HK-2 (cell line): ENCODE measurements around the gene GOLGA1.
"Not testable (repeated sequence)": the region's sequence is repeated elsewhere in the genome, so short reads cannot be mapped to it uniquely, and the experiment has no call there.

Experiments
- DNase-seq: peaks from one replicate; pipeline ENCODE4 v3.0.0-alpha.2; 2018; ENCODE audit not compliant: unreplicated experiment

The GOLGA1 gene

DNA sequence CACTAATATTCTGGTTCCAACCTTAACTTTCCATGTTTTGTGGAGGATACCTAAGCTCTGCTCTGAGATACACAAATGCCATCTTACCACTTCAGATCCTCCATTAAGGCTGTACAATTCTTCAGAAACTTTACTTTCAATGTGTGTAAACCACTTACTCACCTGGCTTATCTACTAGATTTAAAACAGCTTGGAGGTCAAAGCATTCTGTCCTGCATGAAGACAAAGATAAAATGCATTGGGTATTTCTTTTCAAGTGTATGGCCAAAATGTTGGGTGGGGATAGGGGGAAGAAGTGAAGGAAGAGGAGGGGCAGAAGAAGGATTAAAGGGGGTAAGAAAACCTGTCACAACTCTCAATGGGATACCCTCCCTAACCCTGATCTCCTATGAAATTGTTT lies 939 bp downstream of the GOLGA1 start:
- DNase-seq = no peak

DNA sequence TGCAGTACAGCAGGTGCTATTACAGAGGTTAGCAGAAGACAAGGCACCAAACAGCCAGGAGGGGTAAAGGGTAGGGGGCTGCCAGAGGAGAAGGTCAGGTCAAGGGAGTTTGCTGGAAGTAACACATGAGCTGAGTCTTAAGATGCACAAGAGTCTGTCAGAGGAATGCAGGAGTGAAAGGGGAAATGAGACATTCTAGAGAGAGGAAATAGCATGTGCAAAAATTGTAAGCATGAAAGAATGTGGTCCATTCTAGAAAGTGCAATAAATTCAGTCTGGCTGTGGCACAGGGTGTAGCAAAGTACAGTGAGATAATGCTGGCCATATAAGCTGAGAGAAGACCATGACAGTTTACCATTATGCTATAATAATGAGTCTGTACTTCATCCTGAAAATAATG lies 6.6 kb downstream of the GOLGA1 start:
- DNase-seq = no peak

DNA sequence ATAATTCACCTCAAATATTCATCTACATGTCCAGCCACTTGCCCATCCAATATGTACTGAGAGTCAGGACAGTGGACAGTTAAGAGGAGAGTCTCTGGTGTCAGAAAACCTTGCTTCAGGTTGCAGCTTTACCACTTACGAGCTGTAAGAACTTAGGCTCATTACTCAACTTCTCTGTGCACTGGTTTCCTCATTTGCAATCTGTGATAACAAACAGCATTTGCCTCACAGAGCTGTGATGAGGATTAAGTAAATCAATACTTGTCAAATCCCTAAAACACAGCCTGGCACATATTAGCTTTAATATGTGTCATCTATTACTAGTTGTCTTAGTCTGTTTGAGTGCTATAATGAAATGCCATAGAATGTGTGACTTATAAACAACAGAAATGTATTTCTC lies 8.6 kb downstream of the GOLGA1 start:
- DNase-seq = no peak

DNA sequence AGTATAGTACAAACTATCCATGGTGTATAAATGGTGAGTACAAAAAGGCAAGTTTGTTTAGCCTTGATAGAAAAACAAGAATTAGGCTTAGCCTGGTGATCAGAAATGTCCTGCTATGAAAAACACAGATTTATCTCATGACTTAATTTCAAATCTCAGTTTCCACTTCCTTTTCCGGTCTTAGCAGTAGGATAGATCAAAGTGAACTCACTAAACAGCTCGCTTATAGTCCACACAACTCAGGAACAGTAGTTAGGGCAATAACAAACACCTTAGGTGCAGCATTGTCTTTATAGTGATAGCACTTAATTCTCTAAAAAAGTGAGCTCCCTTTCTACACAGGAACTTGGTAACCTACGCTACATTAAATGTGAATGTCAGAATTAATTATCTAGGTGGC lies 11.4 kb downstream of the GOLGA1 start:
- no peak for DNase-seq

DNA sequence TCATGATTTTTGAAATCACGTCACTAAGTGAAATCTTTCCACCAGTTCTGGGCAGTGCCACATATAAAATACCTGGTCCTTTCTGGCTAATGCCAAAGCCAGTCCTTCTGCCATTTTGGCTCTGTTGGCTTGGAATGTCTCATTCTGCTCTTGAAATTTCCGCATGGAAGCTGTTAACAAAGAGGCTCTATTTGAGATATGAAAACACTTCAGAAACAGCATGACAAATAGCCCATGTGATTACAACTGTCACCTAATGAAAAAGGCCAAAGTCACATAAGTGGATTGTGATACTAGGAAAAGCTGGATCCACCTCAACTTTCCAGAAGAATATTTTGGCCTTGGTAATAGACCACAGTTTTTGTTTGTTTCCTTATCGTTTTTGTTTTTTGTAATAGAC lies 12.8 kb downstream of the GOLGA1 start:
- no peak for DNase-seq

DNA sequence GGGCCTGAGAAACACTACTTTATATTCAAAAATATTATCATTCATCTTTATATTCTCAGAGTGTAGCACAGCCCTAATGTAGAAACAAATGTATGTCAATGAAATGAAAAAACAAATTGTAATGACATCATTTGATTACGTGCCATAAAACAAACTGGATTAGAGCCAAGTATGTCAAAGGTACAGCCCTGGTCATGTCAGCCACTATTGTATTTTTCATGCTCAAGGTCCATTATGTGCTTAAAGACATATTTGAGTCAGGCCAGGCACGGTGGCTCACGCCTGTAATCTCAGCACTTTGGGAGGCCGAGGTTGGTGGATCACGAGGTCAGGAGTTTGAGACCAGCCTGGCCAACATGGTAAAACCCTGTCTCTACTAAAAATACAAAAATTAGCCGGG lies 20.5 kb downstream of the GOLGA1 start:
- not testable (repeated sequence) for DNase-seq

DNA sequence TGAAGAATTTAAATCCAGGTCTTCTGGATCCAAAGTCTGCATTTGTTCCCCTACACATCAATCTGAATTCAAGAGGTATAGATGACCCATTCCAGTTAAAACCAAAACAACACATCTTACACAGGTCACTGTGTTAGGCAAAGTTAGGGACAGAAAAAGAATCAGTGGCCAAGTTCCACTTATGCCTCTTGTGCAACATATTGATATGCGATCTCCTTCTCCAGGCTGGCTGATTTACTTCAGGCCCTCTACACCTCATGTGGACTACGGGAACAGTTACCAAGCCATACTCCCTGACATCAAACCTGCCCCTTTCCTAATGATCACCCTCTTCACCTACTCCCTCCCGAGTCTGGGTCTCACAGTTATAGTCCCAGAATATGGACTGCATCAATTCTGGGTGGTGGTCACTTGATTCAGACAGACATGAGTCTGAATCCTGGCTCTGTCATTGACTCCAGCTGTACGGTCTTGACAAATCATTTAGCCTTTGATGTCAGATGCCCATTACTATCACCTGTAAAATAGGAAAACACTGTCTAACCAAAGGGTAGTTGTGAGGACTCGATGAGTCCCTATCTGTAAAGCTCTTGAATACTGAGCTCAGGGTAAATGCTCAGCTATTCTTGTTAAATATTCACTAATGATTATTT lies 26.0 kb downstream of the GOLGA1 start:
- DNase-seq = no peak

DNA sequence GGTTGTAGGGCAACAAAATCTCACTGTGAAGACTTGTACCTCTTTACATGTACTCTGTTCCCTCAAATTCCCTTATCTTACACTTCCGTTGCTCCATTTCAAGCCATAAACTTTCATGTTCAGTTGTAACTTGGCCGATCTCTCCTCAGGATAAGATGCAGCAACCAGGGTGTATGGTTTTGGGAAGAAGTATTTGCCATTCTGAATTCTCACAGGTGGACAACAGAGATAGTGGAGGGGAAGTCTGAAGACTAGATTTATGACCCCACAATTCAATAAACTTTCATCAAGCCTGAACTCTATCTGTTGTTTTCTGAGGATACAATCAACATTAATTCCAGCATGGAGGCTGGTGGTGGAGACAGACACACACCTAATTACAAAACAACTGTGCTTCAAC lies 27.5 kb downstream of the GOLGA1 start:
- no peak for DNase-seq

DNA sequence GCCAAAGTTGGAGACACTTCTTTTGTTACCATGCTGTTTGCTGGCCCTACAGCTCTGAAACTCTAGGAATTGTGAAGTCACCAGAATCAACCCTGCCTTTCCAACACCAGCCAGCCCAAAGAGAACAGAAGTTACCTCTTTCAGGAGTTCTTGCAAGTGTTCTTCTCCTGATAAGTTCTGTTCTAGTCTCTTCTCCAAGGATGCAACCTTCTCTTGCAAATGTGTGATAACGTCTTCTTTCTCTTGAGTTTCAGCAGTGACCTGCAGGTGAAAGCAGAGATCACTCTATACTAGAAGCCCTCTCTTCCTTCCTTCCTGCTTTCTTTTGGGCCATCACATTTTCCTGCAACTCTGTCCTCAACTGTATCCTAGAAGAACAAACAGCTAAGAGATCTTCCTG lies 29.1 kb downstream of the GOLGA1 start:
- no peak for DNase-seq

DNA sequence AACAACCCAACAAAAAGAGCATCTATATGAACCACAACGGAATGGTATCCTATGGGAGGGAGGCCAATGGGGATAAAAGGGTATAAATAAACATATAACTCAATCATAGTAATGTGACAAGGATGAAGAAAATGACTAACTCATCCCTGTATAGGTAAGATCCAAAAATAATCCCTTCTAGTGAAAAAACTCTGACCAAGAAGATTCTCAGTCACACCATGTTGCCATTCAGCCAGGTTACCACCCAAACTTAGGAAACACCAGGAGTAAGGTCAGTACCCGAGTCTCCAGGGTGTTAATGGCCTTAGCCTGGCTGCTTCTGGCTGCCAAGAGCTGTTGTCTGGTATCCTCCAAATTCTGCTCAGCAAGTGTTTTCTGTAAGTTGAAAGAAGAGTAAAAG lies 32.8 kb downstream of the GOLGA1 start:
- no peak for DNase-seq

DNA sequence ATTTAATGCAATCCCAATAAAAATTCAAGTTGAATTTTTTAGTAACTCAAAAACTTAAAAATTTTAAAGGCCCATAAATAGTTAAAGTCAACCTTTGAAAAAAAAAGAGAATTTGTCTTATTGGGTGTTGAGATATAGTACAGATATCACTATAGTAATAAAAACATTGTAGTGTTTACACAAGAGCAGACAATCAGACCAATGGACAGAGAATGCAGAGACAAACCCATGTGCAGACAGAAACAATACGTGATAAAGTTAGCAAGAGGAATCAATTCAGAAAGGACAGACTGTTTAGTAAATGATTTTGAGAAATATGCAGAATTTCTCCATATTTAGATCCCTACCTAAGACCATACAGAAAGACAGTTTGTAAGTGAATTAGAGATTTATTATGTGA lies 33.9 kb downstream of the GOLGA1 start:
- no peak for DNase-seq

DNA sequence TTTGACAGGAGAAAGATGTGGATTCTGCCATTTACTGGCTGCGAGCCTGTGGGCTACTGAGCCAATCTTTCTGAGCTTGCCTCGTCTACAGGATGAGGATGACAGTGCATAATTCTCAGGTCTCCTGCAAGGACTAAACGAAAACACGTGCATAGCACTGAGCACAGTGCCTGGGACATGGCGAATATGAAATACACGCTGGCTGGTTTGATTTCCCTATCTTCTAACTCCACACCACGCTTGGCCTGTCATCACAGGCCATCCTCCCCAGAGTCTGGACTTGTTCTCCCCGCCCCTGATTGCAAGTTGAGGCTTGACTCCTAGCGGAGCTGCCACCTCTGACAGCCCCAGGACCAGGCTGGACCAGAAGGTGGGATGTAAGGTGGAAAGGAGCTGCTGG lies 41.0 kb downstream of the GOLGA1 start:
- no peak for DNase-seq

DNA sequence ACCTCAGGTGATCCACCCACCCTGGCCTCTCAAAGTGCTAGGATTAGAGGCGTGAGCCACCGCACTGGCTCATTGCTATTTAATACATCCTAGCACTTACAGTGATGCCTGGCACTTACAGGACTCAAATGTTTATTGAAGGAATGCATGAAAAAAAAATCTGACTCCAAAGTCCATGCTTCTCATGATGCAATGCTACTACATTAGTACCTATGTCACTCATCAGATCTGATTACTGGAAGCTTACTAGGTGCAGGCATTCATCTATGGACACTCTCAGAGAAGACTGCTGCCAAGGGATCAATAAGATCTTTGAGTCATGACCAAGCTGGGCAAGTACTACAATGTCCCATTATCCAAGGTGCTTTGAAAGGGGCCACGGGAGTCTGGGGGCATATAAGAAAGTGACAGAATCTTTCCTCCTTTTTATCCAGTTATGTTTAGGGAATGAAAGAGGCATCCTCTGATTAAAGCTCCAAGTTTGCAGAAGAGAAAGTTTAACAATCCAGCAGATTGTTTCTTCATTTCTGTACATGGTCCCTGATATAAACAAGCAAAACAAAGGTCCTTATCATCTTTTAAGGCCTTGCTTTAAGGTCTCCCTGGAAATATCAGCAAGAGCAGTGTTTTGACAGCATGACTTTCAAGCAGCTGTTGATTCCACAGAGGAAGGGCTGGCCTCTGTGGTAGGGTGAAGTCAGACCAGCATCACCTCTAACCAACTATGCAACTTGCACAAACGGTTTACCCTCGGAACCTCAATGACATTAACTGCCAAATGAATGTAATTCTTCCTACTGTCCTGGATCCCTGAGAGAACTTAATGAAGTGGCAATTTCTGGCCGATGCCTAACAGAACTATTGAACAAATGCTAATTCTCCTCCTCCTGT lies 43.1 kb downstream of the GOLGA1 start:
- DNase-seq = no peak

DNA sequence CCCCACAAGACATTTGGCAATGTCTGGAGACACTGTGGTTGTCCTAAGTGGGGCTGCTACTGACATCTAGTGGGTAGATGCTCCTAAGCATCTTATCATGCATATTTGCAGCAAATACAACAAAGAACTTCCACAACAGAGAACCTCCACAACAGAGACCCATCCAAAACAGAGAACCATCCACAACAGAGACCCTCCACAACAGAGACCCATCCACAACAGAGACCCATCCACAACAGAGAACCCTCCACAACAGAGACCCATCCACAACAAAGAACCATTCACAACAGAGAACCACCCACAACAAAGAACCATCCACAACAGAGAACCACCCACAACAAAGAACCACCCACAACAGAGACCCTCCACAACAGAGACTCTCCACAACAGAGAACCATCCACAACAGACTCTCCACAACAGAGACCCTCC lies 46.1 kb downstream of the GOLGA1 start:
- no peak for DNase-seq

DNA sequence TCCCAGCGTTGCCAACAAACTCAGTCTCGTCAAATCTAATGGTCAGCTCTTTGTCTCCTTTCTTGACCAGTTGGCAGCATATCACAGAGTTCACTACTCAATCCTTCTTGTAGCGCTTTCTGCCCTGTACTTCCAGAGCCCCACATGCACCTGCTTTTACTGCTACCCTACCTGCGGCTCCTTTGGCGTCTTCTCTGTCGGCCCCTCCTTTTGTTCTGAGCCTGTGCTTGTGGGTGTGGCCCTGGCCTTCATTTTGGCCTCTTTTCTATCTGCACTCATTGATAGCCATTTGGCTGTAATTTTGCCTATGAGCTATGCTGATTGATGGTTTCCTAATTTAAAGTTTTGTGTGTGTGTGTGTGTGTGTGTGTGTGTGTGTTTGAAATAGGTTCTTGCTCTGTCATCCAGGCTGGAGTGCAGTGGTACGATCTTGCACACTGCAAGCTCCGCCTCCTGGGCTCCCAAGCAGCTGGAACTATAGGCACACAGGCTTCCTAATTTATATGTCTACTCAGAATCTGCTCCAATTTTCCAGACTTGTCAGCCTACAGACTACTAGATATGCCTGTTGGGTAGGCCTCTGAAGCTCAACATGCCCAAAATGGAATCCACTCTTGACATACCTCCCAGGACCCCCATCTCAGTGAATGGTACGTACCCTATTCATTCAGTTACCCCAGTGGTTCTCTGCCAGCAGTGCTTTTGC lies 46.7 kb downstream of the GOLGA1 start:
- no peak for DNase-seq

DNA sequence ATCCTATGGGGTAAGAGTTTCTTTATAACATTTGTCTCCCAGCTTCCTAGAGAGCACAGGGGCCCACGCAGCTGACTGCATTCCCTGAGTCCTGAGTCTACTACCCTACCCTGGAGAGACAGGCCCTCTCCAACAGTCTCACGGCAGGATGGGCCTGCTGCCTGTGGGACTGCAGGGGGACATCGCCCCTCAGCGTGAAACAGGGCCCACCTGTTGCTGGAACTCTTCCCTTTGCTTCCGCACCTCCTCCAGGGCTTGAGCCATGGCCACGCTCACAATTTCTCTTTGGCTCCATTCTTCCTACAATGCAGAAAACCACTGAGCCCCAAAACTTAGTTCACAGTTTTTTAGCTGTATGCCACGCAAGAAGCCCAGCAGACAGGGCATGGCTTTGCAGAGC lies 50.7 kb downstream of the GOLGA1 start:
- DNase-seq = no peak

DNA sequence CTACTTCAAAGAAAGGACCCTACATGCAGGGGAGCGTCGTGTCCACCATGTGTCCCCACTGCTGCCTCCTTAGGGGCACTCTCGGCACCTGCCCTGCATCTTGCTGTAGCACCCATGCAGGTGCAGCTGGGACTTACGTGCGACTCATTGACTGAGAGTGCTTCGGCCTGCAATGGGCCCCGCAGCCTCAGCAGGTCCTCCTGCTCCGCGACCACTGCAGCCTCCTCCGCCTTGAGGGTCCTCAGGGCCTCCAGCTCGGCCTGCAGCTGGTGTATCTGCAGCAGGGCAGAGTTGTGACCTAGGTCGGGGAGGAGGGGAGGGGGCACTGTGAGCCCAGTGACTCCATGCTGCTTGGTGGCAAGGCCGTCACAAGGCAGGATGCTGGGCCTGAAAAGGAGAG lies 51.9 kb downstream of the GOLGA1 start:
- DNase-seq = no peak

DNA sequence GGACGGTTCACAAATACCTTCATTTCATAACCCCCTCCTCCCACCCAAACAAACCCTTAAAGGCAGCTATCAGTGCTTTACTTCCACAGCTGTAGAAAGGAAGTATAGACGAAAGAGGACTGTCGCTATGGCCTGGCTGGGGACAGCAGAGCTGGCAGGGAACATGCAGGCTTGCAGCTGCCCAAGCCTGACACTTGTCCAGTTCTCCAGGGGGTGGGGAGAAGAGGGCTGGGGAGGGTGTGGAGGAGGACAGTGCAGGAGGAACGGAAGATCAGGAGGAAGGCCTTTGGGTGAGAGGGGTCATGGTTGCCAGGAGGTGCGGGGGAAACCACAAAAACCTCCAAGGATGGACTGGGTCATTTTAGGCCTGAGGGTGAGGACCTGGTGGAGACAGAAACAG lies 53.1 kb downstream of the GOLGA1 start:
- DNase-seq = no peak

DNA sequence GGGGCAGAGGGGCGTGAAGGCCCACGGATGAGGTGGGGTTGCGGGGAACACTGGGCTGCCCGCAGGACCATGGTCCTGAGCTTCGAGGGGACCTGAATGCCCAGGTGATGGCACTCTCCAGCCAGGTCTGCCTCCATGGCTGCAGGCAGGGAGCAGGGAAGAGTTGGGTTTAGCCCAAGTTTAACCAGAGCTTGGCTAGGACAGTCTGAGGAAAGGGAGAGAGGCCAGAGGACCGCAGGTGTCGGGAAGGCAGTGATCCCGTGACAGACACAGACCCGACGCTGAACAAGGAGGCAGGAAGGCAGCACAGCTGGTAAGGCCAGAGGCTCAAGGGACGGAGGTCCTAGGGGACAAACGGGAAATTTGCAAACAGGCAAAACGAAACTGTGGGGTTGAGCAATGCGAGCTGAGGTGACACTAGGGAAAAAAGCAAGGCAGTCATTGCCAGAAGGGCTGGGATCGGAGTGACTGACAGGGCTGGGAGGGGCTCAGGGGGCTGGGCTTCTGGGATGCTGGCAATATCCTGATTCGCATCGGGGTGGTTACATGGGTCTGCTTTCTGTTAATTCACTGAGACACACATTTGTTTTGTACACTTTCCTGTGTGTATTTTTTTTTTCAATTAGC lies 53.9 kb downstream of the GOLGA1 start:
- DNase-seq = no peak

DNA sequence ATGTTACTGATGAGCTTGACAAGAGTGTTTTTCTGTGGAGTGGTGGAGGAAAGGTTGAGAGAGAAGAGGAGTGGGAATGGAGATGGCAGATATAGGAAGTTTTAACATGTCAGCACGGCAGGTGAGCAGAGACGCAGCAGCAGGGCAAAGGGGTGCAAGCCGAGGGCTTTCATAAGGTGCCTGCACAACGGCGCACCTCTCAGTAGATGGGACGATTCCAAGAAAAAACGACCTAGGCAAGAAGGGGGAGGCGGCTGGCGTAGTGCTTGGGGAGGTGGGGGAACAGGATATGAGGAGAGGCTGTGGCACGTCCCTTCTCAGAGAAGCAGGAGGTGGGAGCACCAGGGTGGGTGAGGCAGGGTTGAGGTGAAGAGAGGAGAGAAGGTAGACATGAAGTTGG lies 54.4 kb downstream of the GOLGA1 start:
- no peak for DNase-seq

DNA sequence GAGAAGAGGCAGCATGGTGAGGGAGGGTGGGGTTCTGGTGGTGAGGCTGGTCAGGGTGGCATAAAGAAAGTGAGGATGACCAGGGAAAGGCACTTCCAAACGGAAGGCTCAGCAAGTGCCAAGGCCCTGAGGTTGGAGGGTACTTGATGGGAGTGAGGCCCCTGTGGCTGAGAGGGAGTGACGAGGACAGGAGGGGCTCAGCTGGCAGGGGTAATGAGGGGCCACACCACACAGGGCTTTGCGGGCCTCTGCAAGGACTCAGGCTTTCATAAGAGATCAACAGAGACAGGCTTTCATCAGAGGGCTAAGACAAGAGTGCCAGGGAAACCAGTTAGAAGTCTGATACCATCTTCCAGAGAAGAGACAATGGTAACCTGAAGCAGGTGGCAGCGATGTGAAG lies 55.3 kb downstream of the GOLGA1 start:
- no peak for DNase-seq

DNA sequence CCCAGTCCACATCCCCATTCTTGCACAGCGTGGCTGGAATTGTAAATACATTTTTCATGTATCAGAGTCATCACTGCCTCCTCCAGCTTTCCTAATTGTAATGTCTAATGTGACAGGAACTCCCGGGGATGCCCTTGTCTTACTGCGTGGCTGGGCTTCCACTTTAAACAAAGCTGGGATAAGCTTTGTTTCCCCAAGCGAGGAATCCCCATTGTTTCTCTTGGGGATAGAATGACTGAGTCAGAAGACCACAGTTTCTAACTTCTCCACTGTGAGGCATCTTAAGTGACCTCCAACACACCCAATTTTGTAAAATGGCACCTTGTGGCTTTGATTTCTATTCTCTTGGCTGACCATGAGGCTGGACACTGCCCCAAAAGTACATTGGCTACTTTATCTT lies 56.5 kb downstream of the GOLGA1 start:
- no peak for DNase-seq
